AG09319 (cell line): Measurements from ENCODE around the gene YWHAQ.

Experiments
- DNase-seq: peaks from one replicate; pipeline ENCODE4 v3.0.0-alpha.2; 2010; ENCODE audit warnings: low read depth; ENCODE audit errors: extremely low read depth
- TF ChIP-seq, protein P1 (sequence below): IDR thresholded peaks from 2 replicates; pipeline ENCODE4 v1.5.1; 2011; ENCODE audit warnings: low read depth, mild to moderate bottlenecking, inconsistent platforms, low read length, moderate library complexity

Gene YWHAQ

DNA sequence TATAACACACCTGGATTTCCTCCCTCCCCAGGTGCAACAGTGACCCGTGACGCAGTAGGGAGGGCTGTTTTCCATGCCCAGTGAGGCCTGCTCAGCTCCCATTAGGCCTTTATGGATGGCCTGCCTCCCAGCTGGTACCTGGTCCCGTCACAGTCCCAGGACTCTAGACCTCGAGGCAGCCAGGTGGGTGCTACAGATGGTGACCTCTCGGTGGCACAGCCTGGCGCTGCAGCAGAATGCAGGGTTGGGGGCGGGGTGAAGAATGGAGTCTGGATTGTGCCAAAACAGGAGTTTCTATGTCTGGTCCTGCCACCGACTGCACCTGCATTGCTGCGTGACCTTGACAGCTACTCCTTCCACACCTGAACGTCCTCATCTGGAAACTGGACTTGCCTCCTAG lies 18.0 kb upstream of the YWHAQ start:
- no peak for DNase-seq
- TF ChIP-seq, protein P1, sequence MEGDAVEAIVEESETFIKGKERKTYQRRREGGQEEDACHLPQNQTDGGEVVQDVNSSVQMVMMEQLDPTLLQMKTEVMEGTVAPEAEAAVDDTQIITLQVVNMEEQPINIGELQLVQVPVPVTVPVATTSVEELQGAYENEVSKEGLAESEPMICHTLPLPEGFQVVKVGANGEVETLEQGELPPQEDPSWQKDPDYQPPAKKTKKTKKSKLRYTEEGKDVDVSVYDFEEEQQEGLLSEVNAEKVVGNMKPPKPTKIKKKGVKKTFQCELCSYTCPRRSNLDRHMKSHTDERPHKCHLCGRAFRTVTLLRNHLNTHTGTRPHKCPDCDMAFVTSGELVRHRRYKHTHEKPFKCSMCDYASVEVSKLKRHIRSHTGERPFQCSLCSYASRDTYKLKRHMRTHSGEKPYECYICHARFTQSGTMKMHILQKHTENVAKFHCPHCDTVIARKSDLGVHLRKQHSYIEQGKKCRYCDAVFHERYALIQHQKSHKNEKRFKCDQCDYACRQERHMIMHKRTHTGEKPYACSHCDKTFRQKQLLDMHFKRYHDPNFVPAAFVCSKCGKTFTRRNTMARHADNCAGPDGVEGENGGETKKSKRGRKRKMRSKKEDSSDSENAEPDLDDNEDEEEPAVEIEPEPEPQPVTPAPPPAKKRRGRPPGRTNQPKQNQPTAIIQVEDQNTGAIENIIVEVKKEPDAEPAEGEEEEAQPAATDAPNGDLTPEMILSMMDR = no peak

DNA sequence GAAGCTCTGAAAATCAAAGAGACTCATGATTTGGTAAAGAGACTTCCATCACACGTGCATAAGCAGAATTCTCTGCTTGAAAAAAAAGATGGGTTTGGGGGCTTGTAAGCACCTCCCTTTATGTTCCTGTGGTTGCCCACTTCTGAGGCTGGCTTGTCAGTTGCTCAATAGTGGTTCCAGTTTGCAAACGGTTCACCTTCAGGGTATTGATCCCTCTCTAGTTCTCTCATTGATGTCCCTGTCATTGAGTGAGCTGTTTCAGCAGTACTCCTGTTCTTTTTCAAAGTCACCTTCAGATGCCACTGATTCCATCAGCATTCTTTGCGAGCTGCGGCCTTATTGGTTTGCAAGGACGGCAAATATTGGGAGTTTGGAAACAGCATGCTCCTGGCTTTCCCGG lies 17.1 kb upstream of the YWHAQ start:
- no peak for DNase-seq
- TF ChIP-seq, protein P1 = no peak

DNA sequence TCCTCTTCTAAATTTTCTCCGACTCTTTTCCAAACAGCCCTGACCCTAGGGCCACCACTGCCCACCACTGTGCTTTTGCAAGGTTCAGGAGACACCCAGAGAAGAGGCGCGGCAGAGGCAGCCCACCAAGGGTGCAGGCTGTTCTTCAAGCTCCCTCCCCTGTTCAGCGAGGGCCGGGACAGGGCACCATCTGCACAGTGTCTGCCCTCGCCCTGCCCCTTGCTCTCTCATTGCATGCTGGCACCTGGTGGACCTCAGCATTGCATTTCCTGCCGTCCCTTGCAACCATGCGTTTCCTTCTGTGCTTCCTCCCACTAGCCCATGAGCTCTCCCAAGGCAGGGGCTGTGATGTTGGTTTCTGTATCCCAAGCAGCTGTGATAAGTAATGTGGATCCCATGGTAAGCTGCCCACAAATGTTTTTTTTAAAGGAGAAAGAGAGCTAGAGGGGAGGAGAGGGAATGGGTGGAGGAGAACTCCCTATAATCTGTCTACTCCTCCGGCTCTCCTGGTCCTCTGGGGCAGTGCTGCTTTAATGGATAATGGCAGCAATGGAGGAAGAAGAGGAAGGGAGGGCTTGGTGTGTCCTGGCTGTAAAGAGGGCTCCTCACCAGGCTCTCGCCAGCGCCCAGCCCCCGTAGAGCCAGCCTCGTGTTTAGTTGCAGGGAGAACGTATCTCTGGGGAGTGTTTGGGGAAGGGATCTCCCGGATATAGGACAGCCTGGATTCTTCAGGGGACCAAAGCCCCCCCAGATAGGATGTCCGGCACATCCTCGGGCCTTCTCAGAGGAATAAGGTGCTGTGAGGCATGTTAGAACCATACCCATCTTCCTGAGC lies 15.6 kb upstream of the YWHAQ start:
- TF ChIP-seq, protein P1 = no peak
- DNase-seq = no peak

DNA sequence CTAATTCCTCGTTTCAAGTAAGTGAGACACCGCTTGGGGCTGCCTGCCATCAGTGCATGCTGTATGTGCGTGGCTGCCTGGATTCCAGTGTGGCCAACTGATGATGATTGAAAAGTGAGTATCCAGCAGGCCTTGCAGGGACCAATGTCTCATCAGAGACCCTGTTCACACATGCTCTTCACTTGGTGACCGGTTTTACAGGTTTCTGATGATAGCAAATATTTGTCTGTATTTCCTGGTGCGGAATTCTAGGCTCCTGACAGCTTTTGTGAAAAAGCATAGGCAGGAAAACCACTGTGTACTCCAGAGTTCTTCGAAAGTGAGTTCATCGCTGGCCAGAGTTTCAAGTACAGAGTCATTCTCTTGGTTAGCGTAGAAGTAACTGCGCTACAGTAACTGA lies 13.8 kb upstream of the YWHAQ start:
- TF ChIP-seq, protein P1 = no peak
- no peak for DNase-seq

DNA sequence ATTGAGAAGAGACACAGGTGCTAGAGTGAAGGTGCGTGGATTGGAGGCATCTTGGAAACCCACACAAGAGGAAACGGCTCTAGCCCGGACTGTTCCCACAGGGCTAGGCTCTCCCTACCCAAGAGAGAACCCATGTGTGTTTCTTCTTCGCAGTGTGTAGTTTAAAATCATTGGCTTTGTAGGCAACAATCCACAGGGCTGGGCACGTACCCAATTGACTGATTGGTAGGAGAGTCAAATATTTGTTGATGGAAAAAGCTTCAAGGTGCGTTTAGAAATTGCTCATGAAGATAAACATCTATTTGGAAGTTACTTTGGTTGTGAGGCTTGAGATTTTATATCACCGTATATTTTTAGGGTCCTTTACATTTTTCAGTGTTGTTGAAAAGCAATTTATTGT lies 13.2 kb upstream of the YWHAQ start:
- no peak for DNase-seq
- TF ChIP-seq, protein P1 = no peak

DNA sequence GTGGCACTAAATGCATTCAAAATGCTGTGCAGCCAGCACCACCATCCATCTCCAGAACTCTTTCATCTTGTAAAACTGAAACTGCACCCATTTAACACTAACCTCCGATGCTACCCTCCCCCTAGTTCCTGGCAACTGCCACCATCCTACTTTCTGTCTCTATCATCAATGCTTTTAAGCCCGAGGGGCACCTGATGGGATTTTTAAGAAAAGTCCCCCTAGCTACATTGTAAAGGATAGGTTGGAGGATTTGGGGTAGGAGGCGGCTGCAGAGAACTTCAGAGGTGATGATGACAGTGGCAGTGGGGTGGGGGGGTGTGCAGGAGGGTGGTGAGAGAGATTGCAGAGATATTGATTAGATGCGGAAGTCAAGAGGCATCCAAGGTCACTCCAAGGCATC lies 10.8 kb upstream of the YWHAQ start:
- DNase-seq = no peak
- TF ChIP-seq, protein P1 = no peak

DNA sequence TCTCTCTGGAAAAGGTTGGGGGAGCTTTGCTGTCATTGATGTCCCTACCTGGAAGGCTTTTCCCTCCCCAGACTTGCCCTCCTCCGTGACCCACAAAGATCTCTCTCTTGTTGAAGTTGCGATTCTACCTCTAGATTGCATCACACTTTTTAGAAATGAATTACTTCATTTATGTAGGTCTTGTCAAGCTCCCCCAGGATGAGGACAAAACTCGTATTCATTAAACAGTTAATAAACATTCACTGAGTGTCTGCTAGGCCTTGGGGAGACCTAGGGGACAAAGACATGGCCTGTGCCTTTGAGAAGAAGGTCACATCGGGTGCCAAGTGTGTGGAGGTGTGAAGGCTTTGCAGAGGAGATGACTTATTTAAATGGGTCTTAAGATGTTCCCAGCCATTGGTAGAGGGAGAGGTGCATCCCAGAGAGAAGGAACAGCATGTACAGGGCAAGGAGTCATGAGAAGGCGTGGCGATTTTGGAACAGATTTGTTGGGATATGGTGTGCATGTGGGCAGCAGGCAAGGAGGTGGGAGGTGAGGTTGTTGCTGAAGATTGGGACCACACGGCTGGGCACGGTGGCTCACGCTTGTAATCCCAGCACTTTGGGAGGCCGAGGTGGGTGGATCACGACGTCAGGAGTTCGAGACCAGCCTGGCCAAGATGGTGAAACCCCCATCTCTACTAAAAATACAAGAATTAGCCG lies 9.8 kb upstream of the YWHAQ start:
- TF ChIP-seq, protein P1 = no peak
- no peak for DNase-seq
